Astrocyte (in vitro differentiated cells and primary cell): ENCODE results near the gene DYNC1I1. TPM values are rescaled to one million over a fixed set of nuclear protein-coding genes. Genes with fewer than 3 reads are reported as not detected.
A peak's percentile ranks its signal among the peaks of the same experiment; 100 is the strongest.

Experiments
- DNase-seq: peaks from one replicate; pipeline ENCODE4 v3.0.0-alpha.2; 2010; ENCODE audit warnings: low read depth
- FAIRE-seq: peaks from 2 replicates; lab custom pipeline; 2011; peaks lifted over from hg19 to GRCh38; lab: Jason Lieb, UNC
- H2AFZ ChIP-seq: 2 replicates; pipeline ENCODE4 v1.6.0; 2012; ENCODE audit warnings: low read depth, low read length, inconsistent platforms
- H3K27ac ChIP-seq: 2 replicates; pipeline ENCODE4 v1.5.1; 2011; ENCODE audit warnings: low read depth, low read length, inconsistent platforms
- H3K27me3 ChIP-seq: 2 replicates; pipeline ENCODE4 v1.6.0; 2011; ENCODE audit warnings: low read length, inconsistent platforms; ENCODE audit not compliant: insufficient read depth
- H3K36me3 ChIP-seq: 2 replicates; pipeline ENCODE4 v1.5.1; 2011; ENCODE audit warnings: low read length, inconsistent platforms; ENCODE audit not compliant: insufficient read depth
- H3K4me1 ChIP-seq: 2 replicates; pipeline ENCODE4 v1.5.1; 2011; ENCODE audit warnings: low read length, inconsistent platforms; ENCODE audit not compliant: insufficient read depth
- H3K4me2 ChIP-seq: 2 replicates; pipeline ENCODE4 v1.6.0; 2012; ENCODE audit warnings: low read length, inconsistent platforms
- H3K4me3 ChIP-seq: 2 replicates; pipeline ENCODE4 v1.5.1; 2011; ENCODE audit warnings: low read depth, mild to moderate bottlenecking, low read length, inconsistent platforms; ENCODE audit not compliant: insufficient read depth
- H3K79me2 ChIP-seq: 2 replicates; pipeline ENCODE4 v1.6.0; 2012; ENCODE audit warnings: mild to moderate bottlenecking, low read length, inconsistent platforms; ENCODE audit not compliant: insufficient read depth
- H3K9ac ChIP-seq: 2 replicates; pipeline ENCODE4 v1.6.0; 2012; ENCODE audit warnings: mild to moderate bottlenecking, low read length, inconsistent platforms
- H3K9me3 ChIP-seq: 2 replicates; pipeline ENCODE4 v1.5.1; 2012; ENCODE audit warnings: low read depth, mild to moderate bottlenecking, low read length, inconsistent platforms; ENCODE audit not compliant: insufficient read depth
- H4K20me1 ChIP-seq: 2 replicates; pipeline ENCODE4 v1.6.0; 2012; ENCODE audit warnings: low read length, inconsistent platforms; ENCODE audit not compliant: insufficient read depth
- H3K27ac Mint-ChIP-seq: one replicate; pipeline ENCODE4 v1.8.0; 2021; ENCODE audit warnings: mild to moderate bottlenecking, mixed read lengths; ENCODE audit not compliant: unreplicated experiment
- H3K27me3 Mint-ChIP-seq: one replicate; pipeline ENCODE4 v1.8.0; 2021; ENCODE audit warnings: low read depth, mixed read lengths; ENCODE audit not compliant: unreplicated experiment
- H3K36me3 Mint-ChIP-seq: one replicate; pipeline ENCODE4 v1.8.0; 2021; ENCODE audit warnings: low read depth, mixed read lengths; ENCODE audit not compliant: unreplicated experiment
- H3K4me1 Mint-ChIP-seq: one replicate; pipeline ENCODE4 v1.8.0; 2021; ENCODE audit warnings: low read depth, mixed read lengths; ENCODE audit not compliant: unreplicated experiment
- H3K4me3 Mint-ChIP-seq: one replicate; pipeline ENCODE4 v1.8.0; 2021; ENCODE audit warnings: mild to moderate bottlenecking, moderate library complexity, mixed read lengths; ENCODE audit not compliant: unreplicated experiment
- H3K9me3 Mint-ChIP-seq: one replicate; pipeline ENCODE4 v1.8.0; 2021; ENCODE audit warnings: mild to moderate bottlenecking, mixed read lengths; ENCODE audit not compliant: unreplicated experiment
- EZH2 ChIP-seq: IDR thresholded peaks from 2 replicates; pipeline ENCODE4 v1.6.1; 2012; ENCODE audit warnings: mild to moderate bottlenecking, low read length, inconsistent platforms; ENCODE audit not compliant: insufficient read depth
- total RNA-seq: library from RNA; stranded (reverse); gene quantifications from 2 replicates; pipeline ENCODE4 v1.2.1, GENCODE V29; 2021
- TF ChIP-seq, protein P1 (sequence below): IDR thresholded peaks from 2 replicates; pipeline ENCODE4 v1.5.1; 2011; ENCODE audit warnings: low read depth, mild to moderate bottlenecking, inconsistent platforms, low read length, moderate library complexity; ENCODE audit not compliant: insufficient read depth

Gene DYNC1I1
- total RNA-seq, 1 donor from 2014 or later = 3.2 TPM

DNA sequence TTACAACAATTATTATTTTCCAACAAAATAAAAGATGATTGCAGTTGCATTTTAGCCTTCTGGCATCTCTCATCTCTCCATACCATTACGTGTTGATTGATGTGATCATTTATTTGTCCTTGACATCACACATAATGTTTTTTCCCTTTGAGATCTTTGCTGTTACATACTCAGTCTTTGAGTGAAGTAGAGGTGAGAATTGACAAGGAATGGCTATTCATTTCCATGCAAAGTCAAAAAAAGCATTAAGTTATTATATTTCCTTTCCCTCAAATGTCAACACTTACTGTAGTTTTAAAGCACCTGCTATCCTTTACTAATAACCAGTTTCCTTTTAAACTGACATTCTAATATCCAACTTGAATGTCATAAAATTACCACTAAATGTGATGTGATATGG lies 33.6 kb downstream of the DYNC1I1 start:
- Histone ChIP-seq H4K20me1 (no peaks in the 10 kb centered on the region), H3K36me3 (no peaks in the 10 kb centered on the region), H3K9me3 (no peaks in the 10 kb centered on the region), H3K27me3 (no peaks in the 10 kb centered on the region), H2AFZ (no peak overlapping the region), H3K4me3 (no peak overlapping the region), H3K27ac (no peak overlapping the region), H3K4me1 (no peaks in the 10 kb centered on the region), H3K9ac (no peak overlapping the region), H3K4me2 (no peak overlapping the region), H3K79me2 (no peaks in the 10 kb centered on the region)
- DNase-seq = no peak
- H3K27me3 Mint-ChIP-seq = peaks cover 8% of the 10 kb centered on the region
- FAIRE-seq = no peak
- no peak for TF ChIP-seq EZH2
- TF ChIP-seq, protein P1, sequence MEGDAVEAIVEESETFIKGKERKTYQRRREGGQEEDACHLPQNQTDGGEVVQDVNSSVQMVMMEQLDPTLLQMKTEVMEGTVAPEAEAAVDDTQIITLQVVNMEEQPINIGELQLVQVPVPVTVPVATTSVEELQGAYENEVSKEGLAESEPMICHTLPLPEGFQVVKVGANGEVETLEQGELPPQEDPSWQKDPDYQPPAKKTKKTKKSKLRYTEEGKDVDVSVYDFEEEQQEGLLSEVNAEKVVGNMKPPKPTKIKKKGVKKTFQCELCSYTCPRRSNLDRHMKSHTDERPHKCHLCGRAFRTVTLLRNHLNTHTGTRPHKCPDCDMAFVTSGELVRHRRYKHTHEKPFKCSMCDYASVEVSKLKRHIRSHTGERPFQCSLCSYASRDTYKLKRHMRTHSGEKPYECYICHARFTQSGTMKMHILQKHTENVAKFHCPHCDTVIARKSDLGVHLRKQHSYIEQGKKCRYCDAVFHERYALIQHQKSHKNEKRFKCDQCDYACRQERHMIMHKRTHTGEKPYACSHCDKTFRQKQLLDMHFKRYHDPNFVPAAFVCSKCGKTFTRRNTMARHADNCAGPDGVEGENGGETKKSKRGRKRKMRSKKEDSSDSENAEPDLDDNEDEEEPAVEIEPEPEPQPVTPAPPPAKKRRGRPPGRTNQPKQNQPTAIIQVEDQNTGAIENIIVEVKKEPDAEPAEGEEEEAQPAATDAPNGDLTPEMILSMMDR = no peak
- no peaks in the 10 kb centered on the region for H3K4me1 Mint-ChIP-seq
- H3K9me3 Mint-ChIP-seq = peaks cover 4% of the 10 kb centered on the region
- no peak overlapping the region for H3K4me3 Mint-ChIP-seq
- H3K36me3 Mint-ChIP-seq = peaks cover 1% of the 10 kb centered on the region
- H3K27ac Mint-ChIP-seq = no peak overlapping the region

DNA sequence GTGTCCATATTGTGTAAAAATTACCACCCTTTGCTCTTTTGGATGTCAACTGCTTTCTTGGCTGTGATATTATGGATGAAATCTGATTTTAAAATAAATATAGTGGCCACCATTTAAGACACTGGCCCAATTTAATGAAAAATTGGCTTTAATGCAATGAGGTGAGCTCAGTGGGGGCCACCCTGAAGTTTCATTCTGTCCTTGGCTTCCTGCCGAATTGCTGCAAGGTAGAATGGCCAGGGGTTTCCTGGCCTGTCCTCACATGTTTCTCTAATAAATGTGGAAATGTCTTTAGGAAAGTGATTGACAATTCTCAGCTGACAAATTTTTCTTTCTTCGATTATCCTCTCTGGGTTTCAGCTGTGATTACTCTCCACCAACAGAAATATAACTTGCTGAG lies 36.0 kb downstream of the DYNC1I1 start:
- Histone ChIP-seq H3K4me1 (no peaks in the 10 kb centered on the region), H2AFZ (no peak overlapping the region), H4K20me1 (no peaks in the 10 kb centered on the region), H3K27ac (no peak overlapping the region), H3K4me3 (no peak overlapping the region), H3K36me3 (no peaks in the 10 kb centered on the region), H3K79me2 (no peaks in the 10 kb centered on the region), H3K9ac (no peak overlapping the region), H3K9me3 (no peaks in the 10 kb centered on the region), H3K4me2 (no peak overlapping the region), H3K27me3 (no peaks in the 10 kb centered on the region)
- no peak for TF ChIP-seq EZH2
- TF ChIP-seq, protein P1 = no peak
- H3K4me1 Mint-ChIP-seq = no peaks in the 10 kb centered on the region
- DNase-seq = no peak
- no peak overlapping the region for H3K27ac Mint-ChIP-seq
- no peaks in the 10 kb centered on the region for H3K9me3 Mint-ChIP-seq
- peaks cover 8% of the 10 kb centered on the region for H3K27me3 Mint-ChIP-seq
- FAIRE-seq = no peak
- H3K36me3 Mint-ChIP-seq = peaks cover 1% of the 10 kb centered on the region
- H3K4me3 Mint-ChIP-seq = no peak overlapping the region

DNA sequence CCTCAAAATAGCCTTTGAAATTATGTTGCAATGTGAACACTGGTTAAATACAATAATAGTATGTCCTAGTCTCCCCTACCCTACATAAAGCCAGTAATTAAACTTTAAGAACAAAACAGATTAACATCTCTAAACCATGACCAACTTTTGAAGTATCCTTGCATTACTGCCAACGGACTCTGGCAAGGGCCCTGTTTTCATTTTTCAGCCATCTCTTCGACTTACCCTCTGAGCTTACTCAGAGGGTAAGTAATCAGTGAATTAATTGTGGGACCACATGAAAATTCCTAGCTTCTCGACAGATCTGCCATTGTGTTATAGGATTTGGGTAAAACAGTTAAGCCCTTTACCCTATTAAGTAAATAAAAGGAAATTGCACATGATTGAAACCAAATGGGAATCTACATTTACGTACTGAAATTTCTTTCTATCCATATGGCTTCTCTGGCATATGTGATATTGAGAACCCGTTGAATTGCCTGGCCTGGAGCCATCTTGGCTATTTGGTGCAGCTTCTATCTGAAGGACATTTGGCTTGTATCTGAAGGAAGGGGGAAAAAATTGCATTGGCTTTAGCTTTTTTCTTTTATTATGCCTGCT lies 39.6 kb downstream of the DYNC1I1 start:
- H3K27ac Mint-ChIP-seq = no peak overlapping the region
- no peaks in the 10 kb centered on the region for H3K9me3 Mint-ChIP-seq
- no peaks in the 10 kb centered on the region for H4K20me1 ChIP-seq
- no peaks in the 10 kb centered on the region for H3K79me2 ChIP-seq
- H3K4me3 Mint-ChIP-seq = no peak overlapping the region
- H3K4me1 Mint-ChIP-seq = no peaks in the 10 kb centered on the region
- no peak overlapping the region for H2AFZ ChIP-seq
- H3K27ac ChIP-seq = no peak overlapping the region
- peak; percentile 45 for DNase-seq
- H3K4me1 ChIP-seq = no peaks in the 10 kb centered on the region
- H3K9me3 ChIP-seq = no peaks in the 10 kb centered on the region
- TF ChIP-seq, protein P1 = no peak
- TF ChIP-seq EZH2 = no peak
- no peaks in the 10 kb centered on the region for H3K36me3 Mint-ChIP-seq
- no peak overlapping the region for H3K4me3 ChIP-seq
- H3K27me3 Mint-ChIP-seq = peaks cover 4% of the 10 kb centered on the region
- H3K27me3 ChIP-seq = no peaks in the 10 kb centered on the region
- no peaks in the 10 kb centered on the region for H3K36me3 ChIP-seq
- no peak overlapping the region for H3K9ac ChIP-seq
- FAIRE-seq = no peak
- no peak overlapping the region for H3K4me2 ChIP-seq
